ENCODE measurements around the gene DCPS. TPM values are rescaled to one million over a fixed set of nuclear protein-coding genes. Genes with fewer than 3 reads are reported as not detected.

DCPS gene
- total RNA-seq, 1 experiment from 2014 or later, result 25.6 TPM

DNA sequence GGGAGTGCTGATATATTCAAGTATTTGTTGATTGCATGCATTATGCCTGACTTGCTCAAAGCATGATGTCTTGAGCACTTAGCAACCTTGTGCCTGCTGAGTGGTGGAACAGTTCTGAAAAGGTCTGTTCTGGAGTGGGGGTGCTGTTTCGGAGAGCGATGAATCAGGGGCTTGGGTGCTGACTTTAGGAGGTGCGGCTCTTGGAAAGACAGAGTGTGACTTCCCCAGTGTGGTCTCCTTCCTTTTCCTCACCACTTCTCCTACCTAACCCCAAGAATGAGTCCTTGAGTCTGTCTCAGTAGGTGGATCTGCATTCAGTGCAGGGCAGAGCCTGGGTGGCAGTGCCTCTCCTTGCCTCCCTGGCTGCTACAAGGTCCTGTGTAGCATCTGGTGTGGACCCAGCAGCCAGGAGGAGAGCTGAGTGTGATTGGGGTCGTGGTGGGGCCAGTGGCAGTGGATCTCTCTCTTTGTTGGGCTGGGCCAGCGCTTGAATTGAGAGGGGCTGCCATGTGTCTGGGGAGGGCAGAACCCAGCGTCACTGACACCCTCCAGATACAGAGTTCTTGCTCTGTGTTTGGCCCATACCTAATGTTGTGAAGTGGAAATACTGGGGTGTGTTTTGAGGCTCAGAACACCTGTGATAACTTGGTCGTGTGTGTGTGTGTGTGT lies 87.6 kb downstream of the DCPS start:
- H3K27me3 ChIP-seq (ENCODE audit: insufficient read depth, low read length), result no peaks in the 10 kb centered on the region
- H3K9me2 ChIP-seq (ENCODE audit: insufficient read depth), result no peaks in the 10 kb centered on the region
- no peak overlapping the region for H2AFZ ChIP-seq (ENCODE audit: low read depth, low read length, poor library complexity, severe bottlenecking)
- ChIA-PET RAD21 (ENCODE audit: low non-redundant PET in 1 of 2, low total read pairs in 2 of 2, uncharacterized antibody in 2 of 2, unreplicated experiment in 2 of 2) (no interaction called here), POLR2A (no interaction called here), CTCF (no interaction called here)
- no peak overlapping the region for H3K27ac ChIP-seq (ENCODE audit: low read depth, low read length)
- BruUV-seq (replicated peaks), result no TSS peak
- ATAC-seq (no peak), DNase-seq (ENCODE audit: low read depth, low spot score) (no peak)
- H3K79me2 ChIP-seq (ENCODE audit: insufficient read depth, low read length), result no peaks in the 10 kb centered on the region
- H3K4me1 ChIP-seq (ENCODE audit: control insufficient read depth in 1 of 2, insufficient read depth in 2 of 2, low read length in 2 of 2), result no peaks in the 10 kb centered on the region
- H3K4me3 ChIP-seq (replicated peaks in 1 of 2; ENCODE audit: low read depth in 1 of 2, low read length in 2 of 2), result no peak overlapping the region
- no peak overlapping the region for H3K4me2 ChIP-seq (ENCODE audit: low read length)
- intact Hi-C loops (cut with micrococcal nuclease), result no loop called here
- H3K36me3 ChIP-seq (ENCODE audit: control insufficient read depth in 1 of 2, insufficient read depth in 2 of 2, low read length in 2 of 2), result no peaks in the 10 kb centered on the region
- no peak overlapping the region for H3K9ac ChIP-seq (ENCODE audit: low read length)
- H3K9me3 ChIP-seq (ENCODE audit: control insufficient read depth in 1 of 2, insufficient read depth in 1 of 2, low read depth in 1 of 2, low read length in 2 of 2), result no peaks in the 10 kb centered on the region
- TF ChIP-seq, protein P1, sequence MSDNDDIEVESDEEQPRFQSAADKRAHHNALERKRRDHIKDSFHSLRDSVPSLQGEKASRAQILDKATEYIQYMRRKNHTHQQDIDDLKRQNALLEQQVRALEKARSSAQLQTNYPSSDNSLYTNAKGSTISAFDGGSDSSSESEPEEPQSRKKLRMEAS (IDR thresholded peaks at IDR 0.05), result no peak
- TF ChIP-seq YY1 (IDR thresholded peaks at IDR 0.05; ENCODE audit: extremely low read depth, insufficient replicate concordance, low read depth, low read length) (no peak), POLR2A (IDR thresholded peaks at IDR 0.05; ENCODE audit: borderline replicate concordance, extremely low read depth, insufficient read depth, insufficient read length) (no peak), POLR2AphosphoS5 (IDR thresholded peaks at IDR 0.05; ENCODE audit: low read depth, low read length) (no peak), EZH2phosphoT487 (IDR thresholded peaks at IDR 0.05; ENCODE audit: borderline replicate concordance) (no peak)
- no peaks in the 10 kb centered on the region for H4K20me1 ChIP-seq (ENCODE audit: insufficient read depth)

DNA sequence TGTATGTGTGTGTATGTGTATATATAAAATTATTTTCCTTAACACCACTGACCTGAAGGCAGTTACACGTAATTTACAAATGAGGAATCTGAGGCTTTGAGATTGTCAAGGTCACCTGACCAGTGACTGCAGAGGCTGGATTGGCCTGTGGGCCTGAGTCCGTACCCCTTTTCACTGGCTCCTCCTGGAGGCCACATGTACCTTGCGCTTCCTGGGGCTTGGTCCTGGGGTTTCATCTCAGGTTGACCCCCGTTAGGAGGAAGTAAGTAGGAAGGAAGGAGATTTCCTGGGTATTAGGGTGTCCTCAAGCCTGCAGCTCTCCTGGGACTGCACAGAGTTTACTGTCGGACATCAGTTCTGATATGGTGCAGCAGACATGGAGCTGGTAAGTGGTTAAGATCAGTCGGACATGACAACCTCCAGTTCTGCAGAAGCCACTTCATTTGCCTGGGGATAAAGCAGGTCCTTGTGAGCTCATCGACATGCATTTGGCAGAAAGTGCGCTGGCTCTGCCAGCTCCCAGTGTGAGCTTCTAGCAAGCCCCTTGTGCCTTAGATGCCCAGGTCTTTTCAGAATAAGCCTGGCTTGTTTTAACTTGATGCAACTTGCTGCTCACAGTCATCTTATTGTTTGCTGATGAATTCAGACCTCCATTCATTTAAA lies 88.2 kb downstream of the DCPS start:
- H3K9ac ChIP-seq (ENCODE audit: low read length), result no peak overlapping the region
- intact Hi-C loops (cut with micrococcal nuclease), result loop anchor here (2.0 kb wide), 1 partner anchor 81 kb away; no protein-coding TSS in a partner anchor
- H3K4me2 ChIP-seq (ENCODE audit: low read length), result no peak overlapping the region
- H3K27me3 ChIP-seq (ENCODE audit: insufficient read depth, low read length), result no peaks in the 10 kb centered on the region
- no peak overlapping the region for H2AFZ ChIP-seq (ENCODE audit: low read depth, low read length, poor library complexity, severe bottlenecking)
- CTCF ChIA-PET, result no interaction called here
- H3K4me1 ChIP-seq (ENCODE audit: control insufficient read depth in 1 of 2, insufficient read depth in 2 of 2, low read length in 2 of 2), result no peaks in the 10 kb centered on the region
- BruUV-seq (replicated peaks), result no TSS peak
- H3K9me3 ChIP-seq (ENCODE audit: control insufficient read depth in 1 of 2, insufficient read depth in 1 of 2, low read depth in 1 of 2, low read length in 2 of 2), result no peaks in the 10 kb centered on the region
- H3K9me2 ChIP-seq (ENCODE audit: insufficient read depth), result no peaks in the 10 kb centered on the region
- H3K36me3 ChIP-seq (ENCODE audit: control insufficient read depth in 1 of 2, insufficient read depth in 2 of 2, low read length in 2 of 2), result no peaks in the 10 kb centered on the region
- H4K20me1 ChIP-seq (ENCODE audit: insufficient read depth), result no peaks in the 10 kb centered on the region
- POLR2A ChIA-PET, result no interaction called here
- H3K27ac ChIP-seq (ENCODE audit: low read depth, low read length), result no peak overlapping the region
- H3K4me3 ChIP-seq (replicated peaks in 1 of 2; ENCODE audit: low read depth in 1 of 2, low read length in 2 of 2), result no peak overlapping the region
- DNase-seq (ENCODE audit: low read depth, low spot score), result no peak
- H3K79me2 ChIP-seq (ENCODE audit: insufficient read depth, low read length), result no peaks in the 10 kb centered on the region
- RAD21 ChIA-PET (ENCODE audit: low non-redundant PET in 1 of 2, low total read pairs in 2 of 2, uncharacterized antibody in 2 of 2, unreplicated experiment in 2 of 2), result no interaction called here
- TF ChIP-seq RAD21 (IDR thresholded peaks at IDR 0.05; ENCODE audit: low read depth) (peak; percentile 50), EZH2phosphoT487 (IDR thresholded peaks at IDR 0.05; ENCODE audit: borderline replicate concordance) (no peak), EGR1 (IDR thresholded peaks at IDR 0.05; ENCODE audit: low read depth) (no peak), SP1 (IDR thresholded peaks at IDR 0.05; ENCODE audit: low read depth) (no peak), FOSL1 (IDR thresholded peaks at IDR 0.05; ENCODE audit: low read depth) (no peak), POLR2A (IDR thresholded peaks at IDR 0.05; ENCODE audit: borderline replicate concordance, extremely low read depth, insufficient read depth, insufficient read length) (no peak)
- TF ChIP-seq, protein P1 (IDR thresholded peaks at IDR 0.05), result no peak
- TF ChIP-seq, protein P2, sequence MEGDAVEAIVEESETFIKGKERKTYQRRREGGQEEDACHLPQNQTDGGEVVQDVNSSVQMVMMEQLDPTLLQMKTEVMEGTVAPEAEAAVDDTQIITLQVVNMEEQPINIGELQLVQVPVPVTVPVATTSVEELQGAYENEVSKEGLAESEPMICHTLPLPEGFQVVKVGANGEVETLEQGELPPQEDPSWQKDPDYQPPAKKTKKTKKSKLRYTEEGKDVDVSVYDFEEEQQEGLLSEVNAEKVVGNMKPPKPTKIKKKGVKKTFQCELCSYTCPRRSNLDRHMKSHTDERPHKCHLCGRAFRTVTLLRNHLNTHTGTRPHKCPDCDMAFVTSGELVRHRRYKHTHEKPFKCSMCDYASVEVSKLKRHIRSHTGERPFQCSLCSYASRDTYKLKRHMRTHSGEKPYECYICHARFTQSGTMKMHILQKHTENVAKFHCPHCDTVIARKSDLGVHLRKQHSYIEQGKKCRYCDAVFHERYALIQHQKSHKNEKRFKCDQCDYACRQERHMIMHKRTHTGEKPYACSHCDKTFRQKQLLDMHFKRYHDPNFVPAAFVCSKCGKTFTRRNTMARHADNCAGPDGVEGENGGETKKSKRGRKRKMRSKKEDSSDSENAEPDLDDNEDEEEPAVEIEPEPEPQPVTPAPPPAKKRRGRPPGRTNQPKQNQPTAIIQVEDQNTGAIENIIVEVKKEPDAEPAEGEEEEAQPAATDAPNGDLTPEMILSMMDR (IDR thresholded peaks at IDR 0.05 in 2 of 3, conservative IDR thresholded peaks at IDR 0.05 in 1 of 3; ENCODE audit: borderline replicate concordance in 1 of 3, insufficient read depth in 1 of 3, low read depth in 2 of 3, low read length in 2 of 3), result peak; percentile 9 to 29 (median 23); a peak in 1 of 6 replicates
- ATAC-seq, result peak; percentile 74
